Fibroblast of the aortic adventitia (primary cell): ENCODE measurements around the gene HVCN1. TPM values are rescaled to one million over a fixed set of nuclear protein-coding genes. Genes with fewer than 3 reads are reported as not detected.
A peak's percentile ranks its signal among the peaks of the same experiment; 100 is the strongest.
"Not testable (repeated sequence)": the region's sequence is repeated elsewhere in the genome, so short reads cannot be mapped to it uniquely, and the experiment has no call there.

Experiments used
- DNase-seq: peaks from one replicate; pipeline ENCODE4 v3.0.0-alpha.2; 2010; ENCODE audit warnings: low read depth
- H3K4me3 ChIP-seq: 2 replicates; pipeline ENCODE4 v1.5.1; 2011; ENCODE audit warnings: low read depth, mild to moderate bottlenecking, control low read depth, low read length, moderate library complexity
- small RNA-seq: library from RNA; depleted of rRNA; stranded (forward); fragments of <200 nt; gene quantifications from one replicate; pipeline ENCODE3, GENCODE V24; 2012
- total RNA-seq: library from RNA; depleted of rRNA; stranded (reverse); fragments of >200 nt; gene quantifications from 2 replicates; pipeline ENCODE4 v1.2.3, GENCODE V29; 2012; ENCODE audit warnings: low replicate concordance
- TF ChIP-seq, protein P1 (sequence below): IDR thresholded peaks from 2 replicates; pipeline ENCODE4 v1.5.1; 2011; ENCODE audit warnings: mild to moderate bottlenecking, low read length, control low read depth, inconsistent platforms; ENCODE audit not compliant: insufficient read depth

HVCN1 gene
- total RNA-seq, 1 donor, result 2.6 TPM

DNA sequence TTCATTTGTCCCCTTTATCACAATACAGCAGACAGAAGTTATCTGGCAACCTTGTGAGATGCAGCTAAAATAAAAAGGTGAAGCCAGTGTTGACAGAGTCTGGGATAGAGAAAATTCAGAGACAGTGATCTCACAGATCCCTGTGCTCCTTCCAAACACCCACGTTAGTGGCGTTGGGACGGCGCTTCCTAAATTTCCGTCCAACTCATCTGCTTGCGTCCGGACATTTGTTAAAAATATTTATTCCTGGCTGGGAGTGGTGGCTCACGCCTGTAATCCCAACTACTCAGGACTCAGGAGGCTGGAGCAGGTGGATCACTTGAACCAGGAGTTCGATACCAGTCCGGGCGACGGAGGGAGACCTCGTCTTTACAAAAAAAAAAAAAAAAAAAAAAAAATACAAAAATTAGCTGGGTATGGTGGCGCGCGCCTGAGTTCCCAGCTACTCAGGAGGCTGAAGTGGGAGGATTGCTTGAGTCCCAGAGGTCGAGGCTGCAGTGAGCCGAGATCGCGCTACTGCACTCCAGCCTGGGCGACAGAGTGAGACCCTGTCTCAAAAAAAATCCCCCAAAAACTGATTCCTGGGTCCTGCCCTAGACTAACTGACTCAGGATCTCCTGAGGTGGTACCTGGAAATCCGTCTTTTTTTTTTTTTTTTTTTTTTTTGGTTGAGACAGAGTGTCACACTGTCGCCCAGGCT is 75.7 kb downstream of the HVCN1 start:
- peak overlapping the region; percentile 81 for H3K4me3 ChIP-seq
- TF ChIP-seq, protein P1, sequence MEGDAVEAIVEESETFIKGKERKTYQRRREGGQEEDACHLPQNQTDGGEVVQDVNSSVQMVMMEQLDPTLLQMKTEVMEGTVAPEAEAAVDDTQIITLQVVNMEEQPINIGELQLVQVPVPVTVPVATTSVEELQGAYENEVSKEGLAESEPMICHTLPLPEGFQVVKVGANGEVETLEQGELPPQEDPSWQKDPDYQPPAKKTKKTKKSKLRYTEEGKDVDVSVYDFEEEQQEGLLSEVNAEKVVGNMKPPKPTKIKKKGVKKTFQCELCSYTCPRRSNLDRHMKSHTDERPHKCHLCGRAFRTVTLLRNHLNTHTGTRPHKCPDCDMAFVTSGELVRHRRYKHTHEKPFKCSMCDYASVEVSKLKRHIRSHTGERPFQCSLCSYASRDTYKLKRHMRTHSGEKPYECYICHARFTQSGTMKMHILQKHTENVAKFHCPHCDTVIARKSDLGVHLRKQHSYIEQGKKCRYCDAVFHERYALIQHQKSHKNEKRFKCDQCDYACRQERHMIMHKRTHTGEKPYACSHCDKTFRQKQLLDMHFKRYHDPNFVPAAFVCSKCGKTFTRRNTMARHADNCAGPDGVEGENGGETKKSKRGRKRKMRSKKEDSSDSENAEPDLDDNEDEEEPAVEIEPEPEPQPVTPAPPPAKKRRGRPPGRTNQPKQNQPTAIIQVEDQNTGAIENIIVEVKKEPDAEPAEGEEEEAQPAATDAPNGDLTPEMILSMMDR, result no peak
- DNase-seq, result no peak

GRCh38 chr12:110606253-110606611 is 82.7 kb downstream of the HVCN1 start:
- no peak for DNase-seq
- TF ChIP-seq, protein P1, result no peak

DNA sequence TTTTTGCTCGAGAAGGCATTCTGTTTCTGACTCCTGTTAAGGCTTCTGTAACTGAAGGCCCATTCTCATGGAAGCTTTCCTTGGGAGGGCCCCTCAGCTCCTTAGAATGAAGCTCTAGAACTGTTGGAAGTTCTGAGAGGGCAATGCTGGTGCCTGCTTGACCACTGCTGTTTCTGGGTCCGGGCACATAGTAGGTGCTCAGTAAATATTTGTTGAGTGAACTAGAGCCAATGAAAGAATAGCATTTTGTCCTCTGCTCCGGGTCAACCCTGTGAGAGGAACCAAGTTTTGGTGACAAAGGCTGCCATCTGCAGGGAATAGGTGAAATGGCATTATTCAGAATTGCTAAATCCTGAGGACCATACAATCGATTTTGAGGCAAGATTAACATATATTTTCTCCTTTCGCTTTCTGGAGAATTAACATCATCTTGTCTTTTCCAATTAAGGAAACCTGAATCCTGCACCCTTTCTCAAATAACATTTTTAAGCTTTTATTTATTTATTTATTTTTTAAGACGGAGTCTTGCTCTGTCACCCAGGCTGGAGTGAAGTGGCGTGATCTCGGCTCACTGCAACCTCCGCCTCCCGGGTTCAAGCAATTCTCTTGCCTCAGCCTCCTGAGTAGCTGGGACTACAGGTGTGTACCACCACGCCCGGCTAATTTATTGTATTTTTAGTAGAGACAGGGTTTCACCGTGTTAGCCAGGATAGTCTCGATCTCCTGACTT is 86.7 kb downstream of the HVCN1 start:
- TF ChIP-seq, protein P1, result peak; percentile 71

More at GRCh38 chr12:110606253-110606611, 82.7 kb downstream of the HVCN1 start:
- H3K4me3 ChIP-seq, result no peak overlapping the region

DNA sequence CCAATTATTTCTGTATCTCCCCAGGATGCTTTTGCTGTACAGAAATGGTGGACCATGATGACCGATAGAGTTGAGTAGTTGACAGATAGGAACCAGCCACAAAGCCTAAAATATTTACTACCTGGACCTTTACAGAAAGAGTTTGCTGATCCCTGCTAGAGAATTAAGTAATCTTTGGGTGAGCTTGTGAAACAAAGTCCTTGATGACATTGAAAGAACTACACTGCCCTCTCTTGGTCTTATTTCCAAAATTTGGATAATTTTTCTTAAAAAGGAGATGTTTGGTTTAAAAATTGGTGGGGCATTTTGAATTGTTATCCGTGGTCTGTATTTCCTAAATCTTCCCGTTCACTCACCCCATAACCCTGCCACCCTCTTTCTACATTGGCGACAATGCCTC is 88.7 kb downstream of the HVCN1 start:
- DNase-seq, result peak; percentile 84
- TF ChIP-seq, protein P1, result peak; percentile 36
- H3K4me3 ChIP-seq, result no peak overlapping the region

More for the DNA sequence above, 86.7 kb downstream of the HVCN1 start:
- not testable (repeated sequence) for H3K4me3 ChIP-seq
- DNase-seq, result peak; percentile 67

- no peak for DNase-seq
- TF ChIP-seq, protein P1, result no peak
- no peak overlapping the region for H3K4me3 ChIP-seq
These were observed 89.6 kb downstream of the HVCN1 start for GRCh38 chr12:110599334-110599733.

Small RNA genes lying within 50 kb of the gene (small RNA-seq; reads per million reads assigned to genes)
- not detected for gene RN7SL387P

Other genes starting within 250 kb of the HVCN1 start
- 289 and 391 TPM in 2 replicates for gene ARPC3, start 238.8 kb downstream of the HVCN1 start, total RNA-seq
- 15.9 and 27.4 TPM in 2 replicates for gene GPN3, start 220.9 kb downstream of the HVCN1 start, total RNA-seq
- 16.4 and 17.4 TPM in 2 replicates for gene FAM216A, start 220.3 kb downstream of the HVCN1 start, total RNA-seq
- 83.2 and 88.9 TPM in 2 replicates for gene VPS29, start 187.0 kb downstream of the HVCN1 start, total RNA-seq
- 2.3 and 5.5 TPM in 2 replicates for gene RAD9B, start 186.8 kb downstream of the HVCN1 start, total RNA-seq
- 6.1 and 11.9 TPM in 2 replicates for gene PPTC7, start 105.8 kb downstream of the HVCN1 start, total RNA-seq
- gene TCTN1, start 75.0 kb downstream of the HVCN1 start, total RNA-seq, result 46.3 and 80.4 TPM in 2 replicates
- gene PPP1CC, start 53.8 kb upstream of the HVCN1 start, total RNA-seq, result 130 and 213 TPM in 2 replicates
- gene CCDC63, start 157.9 kb upstream of the HVCN1 start, total RNA-seq, result not detected in 2 replicates
- not detected in 2 replicates for gene MYL2, start 231.5 kb upstream of the HVCN1 start, total RNA-seq